AG04449 (cell line): ENCODE measurements around the gene PCDHGA7.
A peak's percentile ranks its signal among the peaks of the same experiment; 100 is the strongest.

Experiments used
- CTCF ChIA-PET: fragments of 350-600 bp; formaldehyde crosslinking; extraction: SDS; loops from one replicate; lab custom pipeline; 2021; ENCODE audit warnings: antibody characterized with exemption; lab: Yijun Ruan, JAX
- POLR2A ChIA-PET: fragments of 400-600, 350-600 bp; formaldehyde crosslinking; extraction: SDS; loops from one replicate; lab custom pipeline; 2020; ENCODE audit warnings: antibody characterized with exemption, inconsistent platforms; lab: Yijun Ruan, JAX
- DNase-seq: peaks from one replicate; pipeline ENCODE4 v3.0.0-alpha.2; 2010; ENCODE audit warnings: low read depth, low spot score
- H3K4me3 ChIP-seq: 2 replicates; pipeline ENCODE4 v1.5.1; 2011; ENCODE audit warnings: low read depth, mild to moderate bottlenecking, control low read depth, low read length
- TF ChIP-seq, protein P1 (sequence below): IDR thresholded peaks from one replicate; pipeline ENCODE4 v1.5.1; 2011; ENCODE audit warnings: mild to moderate bottlenecking, moderate library complexity, low read length, control low read depth, inconsistent platforms; ENCODE audit not compliant: insufficient read depth; ENCODE audit errors: missing control alignments

The PCDHGA7 gene

DNA sequence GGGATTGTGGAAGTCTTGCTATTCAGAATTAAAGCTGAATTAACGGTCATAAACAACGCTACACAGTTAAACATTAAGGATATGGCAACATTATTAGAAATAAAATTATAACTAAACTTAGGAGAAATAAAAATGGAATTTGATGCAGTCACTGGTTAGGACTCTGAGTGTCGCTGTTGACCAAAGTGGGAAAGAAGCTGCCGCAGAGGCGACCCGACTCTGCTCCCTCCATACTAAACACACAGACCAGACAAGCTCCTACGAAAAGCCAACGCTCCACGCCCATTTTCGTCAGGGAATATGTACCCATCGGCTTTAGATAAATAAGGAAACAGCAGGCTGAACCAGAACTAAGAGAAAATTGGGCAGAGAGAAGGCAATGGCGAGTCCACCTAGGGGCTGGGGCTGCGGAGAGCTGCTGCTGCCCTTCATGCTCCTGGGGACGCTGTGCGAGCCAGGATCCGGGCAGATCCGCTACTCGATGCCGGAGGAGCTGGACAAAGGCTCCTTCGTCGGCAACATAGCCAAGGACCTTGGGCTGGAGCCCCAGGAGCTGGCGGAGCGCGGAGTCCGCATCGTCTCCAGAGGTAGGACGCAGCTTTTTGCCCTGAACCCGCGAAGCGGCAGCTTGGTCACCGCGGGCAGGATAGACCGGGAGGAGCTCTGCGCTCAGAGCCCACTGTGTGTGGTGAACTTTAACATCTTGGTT is 18.4 kb upstream of the PCDHGA7 start, which contains the start of gene PCDHGA5:
Gene PCDHGA5 (plus strand): TSS at position 211 of the 709 bp plus-strand sequence. CDS start 169 bp downstream, at position 380.
- TF ChIP-seq, protein P1, sequence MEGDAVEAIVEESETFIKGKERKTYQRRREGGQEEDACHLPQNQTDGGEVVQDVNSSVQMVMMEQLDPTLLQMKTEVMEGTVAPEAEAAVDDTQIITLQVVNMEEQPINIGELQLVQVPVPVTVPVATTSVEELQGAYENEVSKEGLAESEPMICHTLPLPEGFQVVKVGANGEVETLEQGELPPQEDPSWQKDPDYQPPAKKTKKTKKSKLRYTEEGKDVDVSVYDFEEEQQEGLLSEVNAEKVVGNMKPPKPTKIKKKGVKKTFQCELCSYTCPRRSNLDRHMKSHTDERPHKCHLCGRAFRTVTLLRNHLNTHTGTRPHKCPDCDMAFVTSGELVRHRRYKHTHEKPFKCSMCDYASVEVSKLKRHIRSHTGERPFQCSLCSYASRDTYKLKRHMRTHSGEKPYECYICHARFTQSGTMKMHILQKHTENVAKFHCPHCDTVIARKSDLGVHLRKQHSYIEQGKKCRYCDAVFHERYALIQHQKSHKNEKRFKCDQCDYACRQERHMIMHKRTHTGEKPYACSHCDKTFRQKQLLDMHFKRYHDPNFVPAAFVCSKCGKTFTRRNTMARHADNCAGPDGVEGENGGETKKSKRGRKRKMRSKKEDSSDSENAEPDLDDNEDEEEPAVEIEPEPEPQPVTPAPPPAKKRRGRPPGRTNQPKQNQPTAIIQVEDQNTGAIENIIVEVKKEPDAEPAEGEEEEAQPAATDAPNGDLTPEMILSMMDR = no peak
- DNase-seq = no peak
- ChIA-PET POLR2A (interaction anchor here (0.6 kb wide), 1 partner anchor 157 kb away, joined by 3 read pairs; no protein-coding TSS in a partner anchor), CTCF (interaction anchor here (0.6 to 3.5 kb wide), 20 partner anchors 9 to 228 kb away, joined by 3 to 27 read pairs (median 4); partner anchors contain the start of genes PCDHGA1, PCDHGA10, PCDHGA12 and PCDHGA3)
- peak within 1 kb of the TSS; percentile 44 for H3K4me3 ChIP-seq

DNA sequence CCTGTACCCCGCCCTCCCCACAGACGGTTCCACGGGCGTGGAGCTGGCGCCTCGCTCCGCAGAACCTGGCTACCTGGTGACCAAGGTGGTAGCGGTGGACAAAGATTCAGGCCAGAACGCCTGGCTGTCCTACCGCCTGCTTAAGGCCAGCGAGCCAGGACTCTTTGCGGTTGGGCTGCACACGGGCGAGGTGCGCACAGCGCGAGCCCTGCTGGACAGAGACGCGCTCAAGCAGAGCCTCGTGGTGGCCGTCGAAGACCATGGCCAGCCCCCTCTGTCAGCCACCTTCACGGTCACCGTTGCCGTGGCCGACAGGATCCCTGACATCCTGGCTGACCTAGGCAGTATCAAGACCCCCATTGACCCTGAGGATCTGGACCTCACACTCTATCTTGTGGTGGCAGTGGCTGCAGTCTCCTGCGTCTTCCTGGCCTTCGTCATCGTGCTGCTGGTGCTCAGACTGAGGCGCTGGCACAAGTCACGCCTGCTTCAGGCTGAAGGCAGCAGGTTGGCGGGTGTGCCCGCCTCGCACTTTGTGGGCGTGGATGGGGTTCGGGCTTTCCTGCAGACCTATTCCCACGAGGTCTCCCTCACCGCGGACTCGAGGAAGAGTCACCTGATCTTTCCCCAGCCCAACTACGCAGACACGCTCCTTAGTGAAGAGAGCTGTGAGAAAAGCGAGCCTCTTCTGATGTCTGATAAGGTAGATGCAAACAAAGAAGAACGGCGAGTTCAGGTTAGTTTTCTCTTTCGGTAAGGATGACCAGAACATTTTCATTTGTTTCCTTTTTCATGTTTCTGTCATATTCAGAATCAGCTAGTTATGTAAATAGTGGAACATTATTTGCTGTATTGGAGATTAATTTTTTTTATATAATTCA is 16.3 kb upstream of the PCDHGA7 start:
- no peak for DNase-seq
- POLR2A ChIA-PET = no interaction called here
- TF ChIP-seq, protein P1 = no peak
- CTCF ChIA-PET = interaction anchor here (2.0 to 2.3 kb wide), 2 partner anchors 197 to 201 kb away, joined by 7 to 8 read pairs; no protein-coding TSS in a partner anchor
- no peak overlapping the region for H3K4me3 ChIP-seq

DNA sequence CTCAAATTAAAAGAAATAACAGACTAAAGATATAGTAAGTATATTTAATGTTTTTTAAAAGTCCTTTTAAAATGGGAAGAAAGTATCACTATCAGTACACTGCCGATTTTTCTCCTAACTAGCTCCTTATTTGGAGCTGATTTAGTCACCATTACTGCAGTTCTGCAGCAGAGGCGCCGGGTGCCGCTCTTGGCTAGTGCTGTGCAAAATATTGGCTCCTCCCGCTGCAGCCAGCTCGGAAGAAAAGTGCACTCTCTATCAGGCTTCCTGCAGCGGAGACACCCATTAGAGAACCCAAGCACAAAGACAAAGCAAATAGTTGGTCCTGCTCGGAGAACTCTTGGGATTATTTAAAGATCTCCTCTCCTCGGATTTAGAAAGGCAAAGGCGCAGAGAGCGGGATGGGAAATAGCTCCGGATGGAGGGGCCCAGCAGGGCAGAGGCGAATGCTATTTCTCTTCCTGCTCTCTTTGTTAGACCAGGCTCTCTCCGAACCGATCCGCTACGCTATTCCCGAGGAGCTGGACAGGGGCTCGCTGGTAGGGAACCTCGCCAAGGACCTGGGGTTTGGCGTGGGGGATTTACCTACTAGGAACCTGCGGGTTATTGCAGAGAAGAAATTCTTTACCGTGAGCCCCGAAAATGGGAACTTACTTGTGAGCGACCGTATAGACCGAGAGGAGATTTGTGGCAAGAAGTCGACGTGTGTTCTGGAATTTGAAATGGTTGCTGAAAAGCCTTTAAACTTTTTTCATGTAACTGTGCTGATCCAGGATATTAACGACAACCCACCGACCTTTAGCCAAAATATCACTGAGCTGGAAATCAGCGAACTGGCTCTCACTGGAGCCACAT is 12.3 kb upstream of the PCDHGA7 start, which contains the start of gene PCDHGB3:
Gene PCDHGB3 (plus strand): TSS at position 249 of the 855 bp plus-strand sequence. CDS start 153 bp downstream, at position 402.
- peak within 1 kb of the TSS; percentile 45 for H3K4me3 ChIP-seq
- TF ChIP-seq, protein P1 = peak; percentile 40
- POLR2A ChIA-PET = interaction anchor here (0.6 to 2.2 kb wide), 2 partner anchors 188 to 194 kb away, joined by 3 to 9 read pairs; no protein-coding TSS in a partner anchor
- DNase-seq = no peak
- CTCF ChIA-PET = interaction anchor here (0.5 to 3.8 kb wide), 45 partner anchors 9 to 198 kb away, joined by 3 to 99 read pairs (median 4); partner anchors contain the start of genes PCDHGA1, PCDHGA10, PCDHGA11 and PCDHGA12

DNA sequence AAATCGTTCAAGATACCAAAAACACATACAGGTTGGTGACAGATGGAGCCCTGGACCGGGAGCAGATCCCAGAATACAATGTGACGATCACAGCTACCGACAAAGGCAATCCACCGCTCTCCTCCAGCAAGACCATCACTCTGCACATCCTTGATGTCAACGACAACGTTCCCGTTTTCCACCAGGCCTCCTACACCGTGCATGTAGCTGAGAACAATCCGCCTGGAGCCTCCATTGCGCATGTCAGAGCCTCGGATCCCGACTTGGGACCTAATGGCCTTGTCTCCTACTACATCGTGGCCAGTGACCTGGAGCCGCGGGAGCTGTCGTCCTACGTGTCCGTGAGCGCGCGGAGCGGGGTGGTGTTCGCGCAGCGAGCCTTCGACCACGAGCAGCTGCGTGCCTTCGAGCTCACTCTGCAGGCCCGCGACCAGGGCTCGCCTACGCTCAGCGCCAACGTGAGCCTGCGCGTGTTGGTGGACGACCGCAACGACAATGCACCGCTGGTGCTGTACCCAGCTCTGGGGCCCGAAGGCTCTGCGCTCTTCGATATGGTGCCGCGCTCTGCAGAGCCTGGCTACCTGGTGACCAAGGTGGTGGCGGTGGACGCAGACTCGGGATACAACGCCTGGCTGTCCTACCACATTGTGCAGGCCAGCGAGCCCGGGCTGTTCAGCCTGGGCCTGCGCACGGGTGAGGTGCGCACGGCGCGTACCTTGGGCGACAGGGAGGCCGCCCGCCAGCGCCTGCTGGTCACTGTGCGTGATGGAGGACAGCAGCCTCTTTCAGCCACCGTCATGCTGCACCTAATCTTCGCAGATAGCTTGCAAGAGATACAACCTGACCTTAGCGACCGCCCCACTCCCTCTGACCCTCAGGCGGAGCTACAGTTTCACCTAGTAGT is 10.7 kb upstream of the PCDHGA7 start:
- H3K4me3 ChIP-seq = no peak overlapping the region
- POLR2A ChIA-PET = interaction anchor here (2.2 kb wide), 1 partner anchor 192 kb away, joined by 9 read pairs; no protein-coding TSS in a partner anchor
- TF ChIP-seq, protein P1 = no peak
- CTCF ChIA-PET = interaction anchor here (0.8 to 3.8 kb wide), 12 partner anchors 13 to 195 kb away, joined by 3 to 99 read pairs (median 8); partner anchors contain the start of genes PCDHGA10, PCDHGA3, PCDHGA4 and PCDHGB2
- DNase-seq = no peak
